ENCODE data around the gene CWF19L2. TPM values are rescaled to one million over a fixed set of nuclear protein-coding genes. Genes with fewer than 3 reads are reported as not detected.

Gene CWF19L2
- total and polyA plus RNA-seq, 2 of the 8 experiments (the other 6 are each of a cell fraction or from before 2014, with no cell fraction given): 2.2 to 16.6 TPM

GRCh38 chr11:107408762-107409211 is 48.8 kb downstream of the CWF19L2 start (continued):
- TF ChIP-seq CBX8 (IDR thresholded peaks at IDR 0.05; ENCODE audit: borderline replicate concordance, low read depth, low read length): no peak
- no peak for TF ChIP-seq EP300 (IDR thresholded peaks at IDR 0.05; ENCODE audit: borderline replicate concordance in 1 of 2, low read depth in 2 of 2, low read length in 2 of 2)
- no peak for TF ChIP-seq PHF8 (conservative IDR thresholded peaks at IDR 0.05; ENCODE audit: low read depth, low read length)
